H1 (cell line): Measurements from ENCODE around the gene SYPL1. TPM values are rescaled to one million over a fixed set of nuclear protein-coding genes. Genes with fewer than 3 reads are reported as not detected.

Experiments
- JUN ChIP-seq: IDR thresholded peaks from 2 replicates; pipeline ENCODE4 v1.6.1; 2011; ENCODE audit warnings: low read depth, mild to moderate bottlenecking, improper control_type of control experiment, low read length
- PHF8 ChIP-seq: fragments of 200-600 bp; sonication (generic); conservative IDR thresholded peaks from 2 replicates; pipeline ENCODE4 v1.7.1; 2012; ENCODE audit warnings: low read depth, mild to moderate bottlenecking, inconsistent platforms, low read length, moderate library complexity
- TAF7 ChIP-seq: optimal IDR thresholded peaks from 2 replicates; pipeline ENCODE3; 2011; ENCODE audit warnings: low read depth, mild to moderate bottlenecking, inconsistent platforms, low read length, moderate library complexity, borderline replicate concordance
- polyA plus RNA-seq, 7 experiments: library from polyadenylated mRNA; depleted of rRNA in 3 of 7; stranded (reverse) in 5 of 7; unstranded in 2 of 7; fragments of >200 nt in 5 of 7; fragments of 200-250 nt in 2 of 7; gene quantifications; 1 replicate in 5 of 7; 2 replicates in 1 of 7; 4 replicates in 1 of 7; pipeline versions ENCODE4 v1.2.1 to v1.2.3, GENCODE V29; 2011 to 2013; ENCODE audit warnings: missing spikeins in 2 of 7, mixed read lengths in 2 of 7
- total RNA-seq: library from RNA; stranded (reverse); fragmentation: NEBNext Ultra II Directional; extraction: Animal tissue kit (Norgen Biotek cat#: 25700); gene quantifications from 2 replicates; pipeline ENCODE4 v1.2.1, GENCODE V29; 2021
- TF ChIP-seq, protein P1 (sequence below): fragments of 300-600 bp; sonication (generic); IDR thresholded peaks from 2 replicates; pipeline ENCODE4 v1.7.1; 2012; ENCODE audit warnings: low read length, moderate library complexity, mild to moderate bottlenecking, inconsistent platforms; ENCODE audit not compliant: insufficient replicate concordance

Gene SYPL1
- total and polyA plus RNA-seq, 2 of the 8 experiments (the other 6 are each of a cell fraction or from before 2014, with no cell fraction given) = 44.9 to 57.7 TPM

DNA sequence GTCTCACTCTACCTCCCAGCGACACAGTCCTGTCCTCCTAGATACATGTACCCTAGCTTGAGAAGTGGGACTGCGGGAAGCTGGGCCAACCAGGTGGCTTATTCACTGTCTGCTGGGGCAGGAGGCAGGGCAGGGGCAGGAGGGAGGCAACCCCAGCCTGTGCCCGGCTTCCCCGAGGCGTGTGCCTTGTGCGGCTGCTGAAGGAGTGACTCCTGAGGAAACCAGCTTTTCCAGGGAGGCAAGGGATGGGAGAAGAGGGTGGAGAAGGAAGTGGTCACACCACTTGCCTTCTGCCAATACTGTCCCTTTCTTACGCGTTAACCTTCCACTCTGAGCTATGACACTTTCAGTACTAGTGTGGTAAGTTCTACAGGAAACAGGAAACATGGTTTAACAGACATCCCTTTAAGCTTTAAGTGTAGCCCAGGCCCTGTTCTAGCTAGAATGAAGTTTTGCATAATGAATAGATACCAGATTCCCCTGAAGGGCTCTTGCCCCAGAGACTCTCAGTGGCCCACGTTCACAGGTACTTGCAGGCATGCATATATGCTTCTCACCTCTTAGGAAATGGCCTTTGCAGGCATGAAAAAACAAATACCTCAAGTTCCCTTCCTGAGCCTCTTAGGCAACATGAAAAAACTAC, 40.6 kb downstream of the SYPL1 start (continued):
- TF ChIP-seq, protein P1, sequence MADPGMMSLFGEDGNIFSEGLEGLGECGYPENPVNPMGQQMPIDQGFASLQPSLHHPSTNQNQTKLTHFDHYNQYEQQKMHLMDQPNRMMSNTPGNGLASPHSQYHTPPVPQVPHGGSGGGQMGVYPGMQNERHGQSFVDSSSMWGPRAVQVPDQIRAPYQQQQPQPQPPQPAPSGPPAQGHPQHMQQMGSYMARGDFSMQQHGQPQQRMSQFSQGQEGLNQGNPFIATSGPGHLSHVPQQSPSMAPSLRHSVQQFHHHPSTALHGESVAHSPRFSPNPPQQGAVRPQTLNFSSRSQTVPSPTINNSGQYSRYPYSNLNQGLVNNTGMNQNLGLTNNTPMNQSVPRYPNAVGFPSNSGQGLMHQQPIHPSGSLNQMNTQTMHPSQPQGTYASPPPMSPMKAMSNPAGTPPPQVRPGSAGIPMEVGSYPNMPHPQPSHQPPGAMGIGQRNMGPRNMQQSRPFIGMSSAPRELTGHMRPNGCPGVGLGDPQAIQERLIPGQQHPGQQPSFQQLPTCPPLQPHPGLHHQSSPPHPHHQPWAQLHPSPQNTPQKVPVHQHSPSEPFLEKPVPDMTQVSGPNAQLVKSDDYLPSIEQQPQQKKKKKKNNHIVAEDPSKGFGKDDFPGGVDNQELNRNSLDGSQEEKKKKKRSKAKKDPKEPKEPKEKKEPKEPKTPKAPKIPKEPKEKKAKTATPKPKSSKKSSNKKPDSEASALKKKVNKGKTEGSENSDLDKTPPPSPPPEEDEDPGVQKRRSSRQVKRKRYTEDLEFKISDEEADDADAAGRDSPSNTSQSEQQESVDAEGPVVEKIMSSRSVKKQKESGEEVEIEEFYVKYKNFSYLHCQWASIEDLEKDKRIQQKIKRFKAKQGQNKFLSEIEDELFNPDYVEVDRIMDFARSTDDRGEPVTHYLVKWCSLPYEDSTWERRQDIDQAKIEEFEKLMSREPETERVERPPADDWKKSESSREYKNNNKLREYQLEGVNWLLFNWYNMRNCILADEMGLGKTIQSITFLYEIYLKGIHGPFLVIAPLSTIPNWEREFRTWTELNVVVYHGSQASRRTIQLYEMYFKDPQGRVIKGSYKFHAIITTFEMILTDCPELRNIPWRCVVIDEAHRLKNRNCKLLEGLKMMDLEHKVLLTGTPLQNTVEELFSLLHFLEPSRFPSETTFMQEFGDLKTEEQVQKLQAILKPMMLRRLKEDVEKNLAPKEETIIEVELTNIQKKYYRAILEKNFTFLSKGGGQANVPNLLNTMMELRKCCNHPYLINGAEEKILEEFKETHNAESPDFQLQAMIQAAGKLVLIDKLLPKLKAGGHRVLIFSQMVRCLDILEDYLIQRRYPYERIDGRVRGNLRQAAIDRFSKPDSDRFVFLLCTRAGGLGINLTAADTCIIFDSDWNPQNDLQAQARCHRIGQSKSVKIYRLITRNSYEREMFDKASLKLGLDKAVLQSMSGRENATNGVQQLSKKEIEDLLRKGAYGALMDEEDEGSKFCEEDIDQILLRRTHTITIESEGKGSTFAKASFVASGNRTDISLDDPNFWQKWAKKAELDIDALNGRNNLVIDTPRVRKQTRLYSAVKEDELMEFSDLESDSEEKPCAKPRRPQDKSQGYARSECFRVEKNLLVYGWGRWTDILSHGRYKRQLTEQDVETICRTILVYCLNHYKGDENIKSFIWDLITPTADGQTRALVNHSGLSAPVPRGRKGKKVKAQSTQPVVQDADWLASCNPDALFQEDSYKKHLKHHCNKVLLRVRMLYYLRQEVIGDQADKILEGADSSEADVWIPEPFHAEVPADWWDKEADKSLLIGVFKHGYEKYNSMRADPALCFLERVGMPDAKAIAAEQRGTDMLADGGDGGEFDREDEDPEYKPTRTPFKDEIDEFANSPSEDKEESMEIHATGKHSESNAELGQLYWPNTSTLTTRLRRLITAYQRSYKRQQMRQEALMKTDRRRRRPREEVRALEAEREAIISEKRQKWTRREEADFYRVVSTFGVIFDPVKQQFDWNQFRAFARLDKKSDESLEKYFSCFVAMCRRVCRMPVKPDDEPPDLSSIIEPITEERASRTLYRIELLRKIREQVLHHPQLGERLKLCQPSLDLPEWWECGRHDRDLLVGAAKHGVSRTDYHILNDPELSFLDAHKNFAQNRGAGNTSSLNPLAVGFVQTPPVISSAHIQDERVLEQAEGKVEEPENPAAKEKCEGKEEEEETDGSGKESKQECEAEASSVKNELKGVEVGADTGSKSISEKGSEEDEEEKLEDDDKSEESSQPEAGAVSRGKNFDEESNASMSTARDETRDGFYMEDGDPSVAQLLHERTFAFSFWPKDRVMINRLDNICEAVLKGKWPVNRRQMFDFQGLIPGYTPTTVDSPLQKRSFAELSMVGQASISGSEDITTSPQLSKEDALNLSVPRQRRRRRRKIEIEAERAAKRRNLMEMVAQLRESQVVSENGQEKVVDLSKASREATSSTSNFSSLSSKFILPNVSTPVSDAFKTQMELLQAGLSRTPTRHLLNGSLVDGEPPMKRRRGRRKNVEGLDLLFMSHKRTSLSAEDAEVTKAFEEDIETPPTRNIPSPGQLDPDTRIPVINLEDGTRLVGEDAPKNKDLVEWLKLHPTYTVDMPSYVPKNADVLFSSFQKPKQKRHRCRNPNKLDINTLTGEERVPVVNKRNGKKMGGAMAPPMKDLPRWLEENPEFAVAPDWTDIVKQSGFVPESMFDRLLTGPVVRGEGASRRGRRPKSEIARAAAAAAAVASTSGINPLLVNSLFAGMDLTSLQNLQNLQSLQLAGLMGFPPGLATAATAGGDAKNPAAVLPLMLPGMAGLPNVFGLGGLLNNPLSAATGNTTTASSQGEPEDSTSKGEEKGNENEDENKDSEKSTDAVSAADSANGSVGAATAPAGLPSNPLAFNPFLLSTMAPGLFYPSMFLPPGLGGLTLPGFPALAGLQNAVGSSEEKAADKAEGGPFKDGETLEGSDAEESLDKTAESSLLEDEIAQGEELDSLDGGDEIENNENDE = no peak
- TF ChIP-seq TAF7 (no peak), PHF8 (no peak), JUN (no peak)
